Mesothelial cell of epicardium (in vitro differentiated cells): Measurements from ENCODE around the gene EIF4G1. TPM values are rescaled to one million over a fixed set of nuclear protein-coding genes. Genes with fewer than 3 reads are reported as not detected.
A peak's percentile ranks its signal among the peaks of the same experiment; 100 is the strongest.

Source experiments
- DNase-seq, 2 experiments: peaks; one replicate each; pipeline ENCODE4 v3.0.0; 2021; ENCODE audit warnings: low spot score in 2 of 2; ENCODE audit not compliant: unreplicated experiment in 2 of 2
- H3K27ac Mint-ChIP-seq: 2 replicates; pipeline ENCODE4 v1.8.0; 2021; ENCODE audit warnings: mixed read lengths
- H3K27me3 Mint-ChIP-seq: 2 replicates; pipeline ENCODE4 v1.8.0; 2021; ENCODE audit warnings: low read depth, mixed read lengths
- H3K36me3 Mint-ChIP-seq: 2 replicates; pipeline ENCODE4 v1.8.0; 2021; ENCODE audit warnings: mixed read lengths
- H3K4me1 Mint-ChIP-seq: 2 replicates; pipeline ENCODE4 v1.8.0; 2021; ENCODE audit warnings: mixed read lengths
- H3K4me3 Mint-ChIP-seq: 2 replicates; pipeline ENCODE4 v1.8.0; 2021; ENCODE audit warnings: mild to moderate bottlenecking, moderate library complexity, mixed read lengths
- H3K9me3 Mint-ChIP-seq: 2 replicates; pipeline ENCODE4 v1.8.0; 2021; ENCODE audit warnings: mixed read lengths
- total RNA-seq: library from RNA; stranded (reverse); gene quantifications from 3 replicates; pipeline ENCODE4 v1.2.1, GENCODE V29; 2021
- TF ChIP-seq, protein P1 (sequence below): fragments of 200-600 bp; sonication (generic); IDR thresholded peaks from one replicate; pipeline ENCODE4 v1.5.0; 2021; ENCODE audit warnings: antibody characterized with exemption; ENCODE audit not compliant: unreplicated experiment

EIF4G1 gene
- total RNA-seq, 1 donor from 2014 or later, result 364 TPM

GRCh38 chr3:184299488-184300377, 14.7 kb upstream of the EIF4G1 start:
- Mint-ChIP-seq H3K27ac (peak overlapping the region; percentile 98), H3K36me3 (peaks cover 26% of the 10 kb centered on the region), H3K9me3 (no peaks in the 10 kb centered on the region), H3K27me3 (peaks cover 4% of the 10 kb centered on the region), H3K4me3 (peak overlapping the region; percentile 98), H3K4me1 (peaks cover 14% of the 10 kb centered on the region)
- TF ChIP-seq, protein P1, sequence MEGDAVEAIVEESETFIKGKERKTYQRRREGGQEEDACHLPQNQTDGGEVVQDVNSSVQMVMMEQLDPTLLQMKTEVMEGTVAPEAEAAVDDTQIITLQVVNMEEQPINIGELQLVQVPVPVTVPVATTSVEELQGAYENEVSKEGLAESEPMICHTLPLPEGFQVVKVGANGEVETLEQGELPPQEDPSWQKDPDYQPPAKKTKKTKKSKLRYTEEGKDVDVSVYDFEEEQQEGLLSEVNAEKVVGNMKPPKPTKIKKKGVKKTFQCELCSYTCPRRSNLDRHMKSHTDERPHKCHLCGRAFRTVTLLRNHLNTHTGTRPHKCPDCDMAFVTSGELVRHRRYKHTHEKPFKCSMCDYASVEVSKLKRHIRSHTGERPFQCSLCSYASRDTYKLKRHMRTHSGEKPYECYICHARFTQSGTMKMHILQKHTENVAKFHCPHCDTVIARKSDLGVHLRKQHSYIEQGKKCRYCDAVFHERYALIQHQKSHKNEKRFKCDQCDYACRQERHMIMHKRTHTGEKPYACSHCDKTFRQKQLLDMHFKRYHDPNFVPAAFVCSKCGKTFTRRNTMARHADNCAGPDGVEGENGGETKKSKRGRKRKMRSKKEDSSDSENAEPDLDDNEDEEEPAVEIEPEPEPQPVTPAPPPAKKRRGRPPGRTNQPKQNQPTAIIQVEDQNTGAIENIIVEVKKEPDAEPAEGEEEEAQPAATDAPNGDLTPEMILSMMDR, result no peak
- no peak for DNase-seq

DNA sequence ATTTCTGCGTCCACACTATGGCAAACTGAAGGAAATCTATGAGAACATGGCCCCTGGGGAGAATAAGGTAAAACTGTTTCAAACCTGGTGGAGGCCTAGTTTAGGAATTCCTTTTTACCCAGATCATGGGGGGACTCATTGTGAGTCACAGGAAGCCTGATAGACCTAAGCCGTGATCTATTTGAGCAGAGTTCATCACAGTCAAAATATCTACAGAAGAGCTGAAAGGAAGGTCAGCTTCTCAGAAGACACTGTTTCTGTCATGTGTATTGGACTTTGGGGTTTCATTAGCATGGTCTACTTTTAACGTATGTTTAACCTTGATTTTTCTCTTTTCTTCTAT, 14.1 kb upstream of the EIF4G1 start:
- TF ChIP-seq, protein P1, result no peak
- H3K27ac Mint-ChIP-seq, result peak overlapping the region; percentile 98
- H3K4me3 Mint-ChIP-seq, result peak overlapping the region; percentile 98
- H3K27me3 Mint-ChIP-seq, result no peaks in the 10 kb centered on the region
- no peaks in the 10 kb centered on the region for H3K9me3 Mint-ChIP-seq
- peaks cover 14% of the 10 kb centered on the region for H3K4me1 Mint-ChIP-seq
- H3K36me3 Mint-ChIP-seq, result peaks cover 28% of the 10 kb centered on the region
- no peak for DNase-seq

DNA sequence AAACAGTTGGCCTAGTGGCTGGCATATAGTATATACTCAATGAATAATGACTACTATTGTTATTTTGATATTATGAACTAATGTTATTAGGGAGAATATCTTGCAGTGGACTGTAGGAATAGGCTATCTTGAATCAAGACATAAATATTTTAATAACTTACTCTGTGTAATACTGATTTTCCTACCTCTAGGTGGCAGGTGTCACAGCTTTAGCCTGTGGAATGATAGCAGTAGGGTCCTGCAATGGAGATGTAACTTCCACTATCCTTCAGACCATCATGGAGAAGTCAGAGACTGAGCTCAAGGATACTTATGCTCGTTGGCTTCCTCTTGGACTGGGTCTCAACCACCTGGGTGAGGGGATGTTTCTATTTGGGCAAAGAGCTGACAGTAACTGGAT, 8.8 kb upstream of the EIF4G1 start:
- no peak for DNase-seq
- Mint-ChIP-seq H3K4me3 (no peak overlapping the region), H3K36me3 (peaks cover 66% of the 10 kb centered on the region), H3K27ac (no peak overlapping the region), H3K27me3 (no peaks in the 10 kb centered on the region), H3K4me1 (peaks cover 3% of the 10 kb centered on the region), H3K9me3 (no peaks in the 10 kb centered on the region)
- TF ChIP-seq, protein P1, result peak; percentile 38

GRCh38 chr3:184306341-184306972, 7.9 kb upstream of the EIF4G1 start:
- TF ChIP-seq, protein P1, result no peak
- Mint-ChIP-seq H3K4me1 (no peaks in the 10 kb centered on the region), H3K36me3 (peaks cover 61% of the 10 kb centered on the region), H3K27ac (no peak overlapping the region), H3K9me3 (no peaks in the 10 kb centered on the region), H3K4me3 (no peak overlapping the region), H3K27me3 (no peaks in the 10 kb centered on the region)
- no peak for DNase-seq

- no peak for DNase-seq
- TF ChIP-seq, protein P1, result no peak
- Mint-ChIP-seq H3K9me3 (no peaks in the 10 kb centered on the region), H3K4me3 (no peak overlapping the region), H3K27me3 (no peaks in the 10 kb centered on the region), H3K4me1 (no peaks in the 10 kb centered on the region), H3K27ac (no peak overlapping the region), H3K36me3 (peaks cover 54% of the 10 kb centered on the region)
These were observed 6.5 kb upstream of the EIF4G1 start for GRCh38 chr3:184307915-184308314.
